ENCODE measurements around the gene CUBN.

Gene CUBN

GRCh38 chr10:16799621-16800020 is 330.0 kb downstream of the CUBN start:
- in situ Hi-C loops (cut with MboI; ENCODE audit: low sequenced_read_pairs) = no loop called here

DNA sequence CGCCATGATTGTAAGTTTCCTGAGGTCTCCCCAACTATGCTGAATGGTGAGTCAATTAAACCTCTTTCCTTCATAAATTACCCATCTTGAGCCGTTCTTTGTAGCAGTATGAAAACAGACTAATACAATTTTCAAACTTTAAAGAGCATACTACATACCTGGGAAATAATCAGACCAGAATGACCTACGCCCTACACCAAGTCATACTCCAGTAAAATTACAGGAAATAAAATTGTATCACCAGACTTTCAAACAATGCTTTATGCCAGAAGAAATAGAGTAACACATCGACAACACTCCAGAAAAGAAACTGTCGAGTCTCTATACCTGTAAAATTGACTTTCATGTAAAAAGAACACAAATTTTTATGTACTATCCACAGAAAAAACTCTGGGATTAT is 331.0 kb downstream of the CUBN start:
- in situ Hi-C loops (cut with MboI; ENCODE audit: low sequenced_read_pairs) = no loop called here

GRCh38 chr10:16795410-16796073 is 334.1 kb downstream of the CUBN start:
- in situ Hi-C loops (cut with MboI; ENCODE audit: low sequenced_read_pairs) = no loop called here

- in situ Hi-C loops (cut with MboI; ENCODE audit: low sequenced_read_pairs) = no loop called here
These were observed 335.6 kb downstream of the CUBN start for GRCh38 chr10:16794005-16794404.

- in situ Hi-C loops (cut with MboI; ENCODE audit: low sequenced_read_pairs) = no loop called here
These were observed 336.9 kb downstream of the CUBN start for GRCh38 chr10:16792675-16793074.

GRCh38 chr10:16789765-16790164 is 339.8 kb downstream of the CUBN start:
- in situ Hi-C loops (cut with MboI; ENCODE audit: low sequenced_read_pairs) = no loop called here

DNA sequence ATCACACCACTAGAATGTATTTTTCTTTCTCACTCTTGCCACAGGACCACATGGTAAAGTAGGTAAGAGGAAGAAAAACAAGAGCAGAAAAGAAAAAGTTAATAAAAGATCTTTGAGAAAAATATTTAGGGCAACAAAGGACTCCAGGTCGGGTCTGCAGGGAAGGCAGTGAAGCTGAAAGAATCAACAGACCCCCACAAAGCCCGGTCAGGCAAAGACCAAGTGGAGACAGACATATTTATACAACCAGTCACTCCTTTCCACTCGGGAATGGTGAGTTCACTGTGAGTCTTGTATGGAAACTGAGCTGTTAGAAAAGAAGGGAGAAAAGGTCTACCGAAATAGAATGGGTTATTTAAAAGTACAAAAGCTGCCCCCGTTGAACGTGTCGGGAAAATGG is 340.4 kb downstream of the CUBN start:
- in situ Hi-C loops (cut with MboI; ENCODE audit: low sequenced_read_pairs) = no loop called here

DNA sequence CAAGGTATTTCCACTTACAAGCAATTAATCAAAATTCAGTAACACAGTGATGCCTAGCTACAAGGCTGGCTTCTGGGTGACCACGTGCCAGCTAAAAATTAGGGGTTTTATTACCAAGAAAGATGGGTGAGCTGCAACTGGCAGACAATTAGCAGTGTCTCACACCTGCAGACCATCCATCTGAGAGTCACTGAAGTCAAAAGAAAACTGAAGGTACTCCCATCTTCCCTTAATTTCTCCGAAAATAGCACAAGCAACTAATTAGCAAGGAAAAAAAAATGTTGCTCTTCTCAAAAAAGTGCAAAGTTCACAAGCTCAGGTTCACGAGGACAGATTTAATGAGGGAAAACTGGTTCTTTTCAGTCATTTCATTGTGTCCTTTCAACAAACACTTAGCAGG is 340.8 kb downstream of the CUBN start:
- in situ Hi-C loops (cut with MboI; ENCODE audit: low sequenced_read_pairs) = no loop called here

- in situ Hi-C loops (cut with MboI; ENCODE audit: low sequenced_read_pairs) = no loop called here
These were observed 341.5 kb downstream of the CUBN start for GRCh38 chr10:16788125-16788524.

GRCh38 chr10:16787361-16787791 is 342.2 kb downstream of the CUBN start:
- in situ Hi-C loops (cut with MboI; ENCODE audit: low sequenced_read_pairs) = no loop called here

GRCh38 chr10:16780338-16780880 is 349.2 kb downstream of the CUBN start:
- in situ Hi-C loops (cut with MboI; ENCODE audit: low sequenced_read_pairs) = no loop called here

GRCh38 chr10:16779384-16779915 is 350.2 kb downstream of the CUBN start:
- in situ Hi-C loops (cut with MboI; ENCODE audit: low sequenced_read_pairs) = no loop called here

DNA sequence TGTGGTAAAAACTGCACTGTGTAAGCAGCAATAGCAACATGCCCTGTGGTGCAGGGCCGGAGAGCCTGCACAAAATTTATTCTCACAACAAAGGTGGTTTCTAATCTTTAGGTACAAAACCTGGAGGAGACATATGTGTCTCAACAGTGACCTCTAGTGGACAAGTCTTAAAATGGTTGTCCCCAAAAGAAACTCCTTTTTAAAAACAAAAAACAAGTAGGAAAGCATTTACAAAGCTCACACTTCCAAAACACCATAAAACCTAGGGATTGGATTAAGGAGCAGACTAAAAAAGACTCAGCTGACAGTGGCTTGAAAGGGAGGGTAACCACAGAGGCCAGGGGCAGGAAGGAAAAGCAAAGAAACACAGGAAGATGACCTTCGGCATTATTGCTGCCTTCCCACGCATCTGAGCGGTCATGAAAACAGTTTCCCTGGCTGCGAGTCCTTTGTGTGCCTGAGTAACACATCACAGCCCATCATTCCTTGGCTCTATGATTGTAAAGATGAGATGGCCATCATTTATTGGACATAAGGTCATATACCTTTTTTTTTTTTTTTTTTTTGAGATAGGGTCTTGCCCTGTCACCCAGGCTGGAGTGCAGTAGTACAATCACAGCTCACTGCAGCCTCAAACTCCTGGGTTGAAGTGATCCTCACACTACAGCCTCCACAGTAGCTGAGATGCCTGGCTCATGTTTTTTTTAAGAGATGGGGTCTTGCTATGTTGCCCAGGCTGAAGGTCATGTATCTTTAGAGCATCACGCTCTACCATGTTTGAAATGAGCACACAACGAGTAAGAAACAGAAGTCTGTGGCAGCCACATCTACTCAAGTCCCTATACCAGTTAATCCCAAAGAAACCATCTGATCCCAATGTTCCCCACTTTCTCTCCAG is 351.9 kb downstream of the CUBN start:
- in situ Hi-C loops (cut with MboI; ENCODE audit: low sequenced_read_pairs) = no loop called here

GRCh38 chr10:16776896-16777295 is 352.7 kb downstream of the CUBN start:
- in situ Hi-C loops (cut with MboI; ENCODE audit: low sequenced_read_pairs) = no loop called here

Measured in hTERT RPE-1 (cell line).